PFSK-1 (cell line): ENCODE measurements around the gene CDT1.

Experiments used
- FOXP2 ChIP-seq: optimal IDR thresholded peaks from 2 replicates; pipeline ENCODE3; 2011; ENCODE audit warnings: borderline replicate concordance, control low read depth, inconsistent platforms; ENCODE audit not compliant: insufficient read depth; ENCODE audit errors: extremely low read length, extremely low read depth
- POLR2AphosphoS5 ChIP-seq: IDR thresholded peaks from 2 replicates; pipeline ENCODE4 v1.6.1; 2012; ENCODE audit warnings: low read depth, mild to moderate bottlenecking, control low read depth, low read length, moderate library complexity
- REST ChIP-seq, 2 experiments: IDR thresholded peaks; 2 replicates each; pipeline versions ENCODE4 v1.6.1 to v1.8.0; 2011 to 2012; ENCODE audit warnings: low read depth in 2 of 2, low read length in 2 of 2, control low read depth in 1 of 2, inconsistent platforms in 1 of 2, mild to moderate bottlenecking in 1 of 2, moderate library complexity in 1 of 2; ENCODE audit not compliant: insufficient read depth in 1 of 2
- SIN3A ChIP-seq: IDR thresholded peaks from 2 replicates; pipeline ENCODE4 v1.6.1; 2012; ENCODE audit warnings: mild to moderate bottlenecking, low read length, moderate library complexity, borderline replicate concordance; ENCODE audit not compliant: insufficient read depth
- TAF1 ChIP-seq: IDR thresholded peaks from 2 replicates; pipeline ENCODE4 v1.6.1; 2012; ENCODE audit warnings: low read length, control low read depth, borderline replicate concordance; ENCODE audit not compliant: insufficient read depth

The CDT1 gene

GRCh38 chr16:88856828-88857727 lies 53.5 kb downstream of the CDT1 start, which contains the start of the genes GALNS and TRAPPC2L:
Gene GALNS (minus strand): TSS chr16:88856947. CDS start chr16:88856877, 70 bp downstream.
Gene TRAPPC2L (plus strand): TSS chr16:88857127. CDS start chr16:88857151, 24 bp downstream.
- TF ChIP-seq FOXP2 (peak; percentile 66), POLR2AphosphoS5 (peak; percentile 68; the same call in 1 of the 2 replicates), SIN3A (no peak), TAF1 (peak; percentile 78; the same call in 1 of the 2 replicates), REST (IDR thresholded peaks at IDR 0.05; ENCODE audit: insufficient read depth in 1 of 2, low read depth in 2 of 2, low read length in 2 of 2) (no peak)

GRCh38 chr16:88857728-88858339 lies 54.2 kb downstream of the CDT1 start:
- no peak for TF ChIP-seq FOXP2
- no peak for TF ChIP-seq SIN3A
- no peak for TF ChIP-seq REST (IDR thresholded peaks at IDR 0.05; ENCODE audit: insufficient read depth in 1 of 2, low read depth in 2 of 2, low read length in 2 of 2)
- no peak for TF ChIP-seq POLR2AphosphoS5
- TF ChIP-seq TAF1 = no peak
